GM21390 (cell line): ENCODE data around the gene CFAP251.

ENCODE experiments used
- ATAC-seq: cut with Tn5 transposase; IDR thresholded peaks from one replicate; pipeline ENCODE4 v1.9.1; 2021; ENCODE audit not compliant: unreplicated experiment

CFAP251 gene

DNA sequence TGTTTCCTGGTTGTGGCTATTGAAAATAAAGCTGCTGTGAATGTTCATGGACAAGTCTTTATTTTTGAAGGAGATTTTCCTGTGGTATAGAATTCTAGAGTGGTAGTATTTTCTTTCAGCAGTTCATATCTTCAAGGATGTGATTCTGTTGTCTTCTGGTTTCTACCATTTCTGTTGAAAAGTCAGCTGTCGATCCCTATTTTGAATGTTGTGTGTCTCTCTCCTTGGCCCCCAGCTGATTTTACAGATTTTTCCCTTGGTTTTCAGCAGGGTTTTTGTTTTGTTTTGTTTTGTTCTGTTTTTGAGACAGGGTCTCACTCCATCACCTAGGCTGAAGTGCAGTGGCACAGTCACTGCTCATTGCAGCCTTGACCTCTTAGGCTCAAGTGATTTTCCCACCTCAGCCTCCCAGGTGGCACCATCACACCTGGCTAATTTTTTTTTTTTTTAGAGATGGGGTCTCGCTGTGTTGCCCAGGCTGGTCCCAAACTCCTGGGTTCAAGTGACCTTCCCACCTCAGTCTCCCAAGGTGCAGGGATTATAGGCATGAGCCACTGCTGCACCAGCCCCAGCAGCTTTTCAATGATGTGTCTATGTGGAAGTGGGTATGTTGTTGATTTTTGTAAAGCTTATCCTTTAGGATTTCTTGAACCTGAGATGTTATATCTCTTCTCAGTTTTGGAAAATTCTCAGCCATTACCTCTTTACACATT is 28.1 kb downstream of the CFAP251 start:
- ATAC-seq = no peak

DNA sequence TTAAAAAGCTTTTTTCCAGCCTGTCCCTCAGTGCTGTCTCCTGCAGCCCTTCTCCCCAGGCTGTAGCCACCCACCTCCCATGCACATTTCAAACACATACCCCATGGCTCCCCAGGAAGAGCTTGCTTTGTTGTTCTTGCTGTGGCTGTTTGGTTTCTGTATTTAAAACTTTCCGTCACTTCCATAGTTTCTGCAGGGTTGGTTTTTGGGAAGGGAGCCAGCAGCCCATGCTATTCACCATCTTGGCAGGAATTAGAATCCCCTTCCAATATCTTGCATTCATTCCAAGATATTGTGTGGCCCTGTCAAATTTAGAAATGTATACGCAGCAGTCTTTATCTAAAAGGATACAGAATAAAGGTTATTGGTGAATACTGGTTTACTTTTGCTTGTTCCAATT is 29.6 kb downstream of the CFAP251 start:
- no peak for ATAC-seq

DNA sequence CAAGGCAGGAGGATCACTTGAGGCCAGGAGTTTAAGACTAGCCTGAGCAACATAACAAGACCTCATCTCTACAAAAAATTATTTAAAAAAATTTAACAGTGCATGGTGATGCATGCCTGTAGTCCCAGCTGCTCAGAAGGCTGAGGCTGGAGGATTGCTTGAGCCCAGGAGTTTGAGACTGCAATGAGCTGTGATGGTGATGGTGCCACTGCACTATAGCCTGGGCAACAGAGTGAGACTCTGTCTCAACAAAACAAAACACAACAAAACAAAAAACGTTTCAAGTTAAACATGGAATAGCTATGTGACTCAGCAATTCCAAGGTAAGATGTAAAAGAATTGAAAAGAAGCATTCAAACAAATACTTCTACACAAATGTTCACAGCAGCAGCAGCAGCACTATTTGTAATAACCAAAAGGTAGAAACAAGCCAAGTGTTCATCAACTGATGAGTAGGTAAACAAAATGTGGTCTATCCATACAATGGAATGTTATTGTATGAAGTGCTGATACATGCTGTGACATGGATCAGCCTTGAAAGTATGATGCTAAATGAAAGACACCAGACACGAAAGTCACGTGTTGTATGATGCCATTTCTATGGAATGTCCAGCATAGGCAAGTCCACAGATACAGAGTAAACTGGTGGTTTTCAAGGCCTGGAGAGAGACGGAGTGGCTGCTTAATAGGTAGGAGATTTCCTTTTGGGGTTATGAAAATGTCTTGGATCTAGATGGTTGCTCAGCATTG is 31.4 kb downstream of the CFAP251 start:
- ATAC-seq = no peak

DNA sequence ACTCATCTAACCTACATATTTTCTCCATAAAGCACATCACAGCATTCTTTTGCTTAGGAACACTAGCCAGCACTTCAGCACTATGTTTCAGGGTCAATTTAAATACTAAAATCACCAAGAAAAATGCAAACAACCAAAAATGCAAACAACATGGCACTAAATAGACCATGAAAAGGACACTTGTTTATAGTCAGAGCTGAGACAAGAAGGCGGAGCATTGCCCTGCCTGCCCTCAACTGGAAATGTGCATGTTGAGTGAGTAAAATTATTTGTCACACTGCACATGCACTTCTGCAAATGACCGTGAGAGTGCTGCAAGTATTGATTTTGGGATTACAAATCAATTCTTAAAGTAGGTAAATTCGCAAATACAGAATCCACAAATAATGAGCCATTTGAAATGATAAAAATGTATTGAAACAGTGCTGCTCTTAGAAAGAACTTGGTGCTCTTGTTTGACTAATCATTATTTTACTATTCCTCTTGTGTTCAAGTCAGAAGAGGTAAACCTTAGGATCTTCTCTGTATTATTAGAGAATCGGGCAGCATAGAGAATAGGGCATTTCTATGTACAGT is 34.8 kb downstream of the CFAP251 start:
- no peak for ATAC-seq

DNA sequence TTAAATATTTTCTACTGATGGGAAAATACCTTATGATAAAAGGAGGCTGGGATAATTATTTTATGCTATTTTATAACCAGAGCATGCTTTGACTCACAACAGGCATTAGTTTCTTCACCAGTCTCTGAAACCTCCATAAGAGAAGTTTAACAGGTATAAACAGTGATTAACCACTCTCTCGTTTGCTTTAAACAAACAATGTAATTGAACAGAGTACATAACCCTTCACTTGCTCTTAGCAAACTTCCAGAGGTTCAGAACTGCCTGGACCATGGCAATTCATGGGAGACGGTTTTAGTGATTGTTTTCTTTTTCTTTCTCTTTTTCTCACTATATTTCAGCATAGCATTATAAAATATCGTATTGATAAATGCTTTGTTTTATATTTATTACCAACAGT is 35.3 kb downstream of the CFAP251 start:
- ATAC-seq = no peak

DNA sequence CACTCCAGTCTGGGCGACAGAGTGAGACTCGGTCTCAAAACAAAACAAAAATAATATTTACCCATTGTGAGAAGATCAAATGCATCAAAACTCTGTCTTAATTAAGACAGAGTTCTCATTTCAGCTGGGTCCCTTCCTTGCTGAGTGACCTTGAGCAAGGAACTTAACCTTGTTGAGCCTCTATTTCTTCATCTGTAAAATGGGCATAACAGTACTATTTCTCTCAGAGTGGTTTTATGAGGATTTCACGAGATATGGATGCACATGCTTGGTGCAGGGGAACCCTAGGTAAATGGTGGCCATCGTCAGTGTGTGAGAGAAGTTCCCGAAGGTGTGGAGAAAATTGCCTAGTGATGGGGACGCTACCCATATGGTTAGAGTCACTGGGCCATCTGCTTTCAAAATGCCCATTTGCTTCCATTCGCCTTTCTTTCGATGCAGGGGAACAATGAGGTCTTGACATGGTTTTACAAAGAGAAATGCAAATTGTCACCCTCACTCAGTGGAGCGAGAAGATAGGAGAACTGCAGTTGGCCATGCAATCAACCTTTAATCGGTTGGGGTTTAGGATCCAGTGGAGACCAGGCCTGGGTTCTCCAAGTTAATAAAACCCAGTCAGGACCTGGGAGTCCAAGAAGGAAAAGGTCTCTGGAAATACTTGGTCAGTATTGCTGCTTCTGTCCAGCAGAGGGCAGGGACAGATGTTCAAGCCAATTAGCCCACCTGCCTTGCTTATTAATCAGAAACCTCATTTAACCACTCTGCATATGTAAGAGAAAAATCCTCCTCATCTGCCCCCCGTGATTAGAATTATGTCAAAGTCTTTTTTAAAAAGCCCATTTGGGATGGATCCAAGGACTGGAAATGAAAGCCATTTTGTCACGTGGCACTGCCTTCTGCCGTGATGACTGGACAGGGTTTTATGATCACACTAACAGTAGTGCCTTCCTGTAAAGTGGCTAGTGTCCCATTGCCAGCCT is 37.2 kb downstream of the CFAP251 start:
- ATAC-seq = no peak

DNA sequence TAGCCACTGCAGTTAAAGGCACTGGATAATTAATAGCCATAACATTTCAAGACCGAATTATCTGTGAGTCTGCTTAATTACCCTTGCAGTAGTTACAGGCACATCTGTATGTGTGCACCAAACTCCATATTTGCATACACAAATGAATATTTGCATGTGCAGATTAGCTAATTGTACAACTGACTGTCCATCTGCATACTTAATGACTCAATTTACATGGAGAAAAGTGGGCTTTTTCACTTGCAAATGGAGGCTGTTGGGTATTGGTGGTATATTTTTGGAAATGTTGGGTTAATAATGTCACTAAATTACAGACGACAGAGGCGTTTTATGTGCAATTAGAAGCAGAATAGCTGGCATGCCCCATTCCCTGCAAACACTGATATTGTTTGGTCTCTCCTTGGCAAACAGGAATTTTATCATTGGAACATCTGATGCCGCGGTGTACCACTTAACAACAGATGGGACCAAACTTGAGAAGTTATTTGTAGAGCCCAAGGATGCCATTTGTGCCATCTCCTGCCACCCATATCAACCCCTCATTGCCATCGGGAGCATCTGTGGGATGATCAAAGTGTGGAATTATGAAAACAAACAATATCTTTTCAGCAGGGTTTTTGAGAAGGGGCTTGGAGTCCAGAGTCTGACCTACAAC is 39.6 kb downstream of the CFAP251 start:
- ATAC-seq = no peak

DNA sequence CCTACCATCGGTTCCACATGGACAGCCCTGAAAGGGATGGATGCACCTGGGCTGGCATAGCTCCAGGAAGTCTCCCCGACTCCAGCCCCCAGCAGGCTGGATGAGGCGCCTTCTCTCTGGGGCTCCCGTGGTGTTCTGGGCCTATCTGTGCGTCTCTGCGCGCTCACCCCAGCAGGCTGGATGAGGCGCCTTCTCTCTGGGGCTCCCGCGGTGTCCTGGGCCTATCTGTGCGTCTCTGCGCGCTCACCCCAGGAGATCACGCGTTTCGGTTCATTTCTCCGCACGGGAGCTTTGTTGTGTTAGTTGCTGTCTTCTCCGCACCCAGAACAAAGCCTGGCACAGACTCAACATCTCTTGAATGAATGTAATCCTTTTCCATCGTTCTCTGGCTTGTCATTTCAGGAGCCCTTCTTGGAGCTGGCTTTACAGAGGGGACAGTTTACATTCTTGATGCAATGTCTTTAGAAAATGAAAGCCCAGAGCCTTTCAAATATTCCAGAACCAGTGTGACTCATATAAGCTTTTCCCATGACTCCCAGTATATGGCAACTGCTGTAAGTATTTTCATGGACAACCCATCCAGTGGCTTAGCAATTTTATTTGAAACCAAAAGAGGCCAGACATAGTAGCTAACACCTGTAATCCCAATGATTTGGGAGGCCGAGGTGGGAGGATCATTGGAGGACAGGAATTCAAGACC is 40.3 kb downstream of the CFAP251 start:
- no peak for ATAC-seq

DNA sequence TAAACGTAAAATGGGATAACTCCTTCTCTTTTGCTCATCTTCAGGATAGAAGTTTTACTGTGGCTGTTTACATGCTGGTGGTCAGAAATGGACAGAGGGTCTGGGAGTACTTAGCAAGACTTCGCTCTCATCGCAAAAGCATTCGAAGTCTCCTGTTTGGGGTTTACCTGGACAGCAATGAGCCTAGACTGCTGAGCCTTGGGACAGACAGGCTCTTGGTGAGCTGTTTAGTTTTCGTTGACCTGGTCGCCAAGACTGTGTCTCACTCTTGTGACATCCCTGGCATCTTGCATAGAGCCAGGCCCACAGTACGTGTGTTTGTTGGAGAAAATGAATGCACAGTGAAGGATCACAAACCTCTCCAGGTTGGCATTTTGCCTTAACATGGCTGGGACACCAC is 42.1 kb downstream of the CFAP251 start:
- ATAC-seq = no peak

DNA sequence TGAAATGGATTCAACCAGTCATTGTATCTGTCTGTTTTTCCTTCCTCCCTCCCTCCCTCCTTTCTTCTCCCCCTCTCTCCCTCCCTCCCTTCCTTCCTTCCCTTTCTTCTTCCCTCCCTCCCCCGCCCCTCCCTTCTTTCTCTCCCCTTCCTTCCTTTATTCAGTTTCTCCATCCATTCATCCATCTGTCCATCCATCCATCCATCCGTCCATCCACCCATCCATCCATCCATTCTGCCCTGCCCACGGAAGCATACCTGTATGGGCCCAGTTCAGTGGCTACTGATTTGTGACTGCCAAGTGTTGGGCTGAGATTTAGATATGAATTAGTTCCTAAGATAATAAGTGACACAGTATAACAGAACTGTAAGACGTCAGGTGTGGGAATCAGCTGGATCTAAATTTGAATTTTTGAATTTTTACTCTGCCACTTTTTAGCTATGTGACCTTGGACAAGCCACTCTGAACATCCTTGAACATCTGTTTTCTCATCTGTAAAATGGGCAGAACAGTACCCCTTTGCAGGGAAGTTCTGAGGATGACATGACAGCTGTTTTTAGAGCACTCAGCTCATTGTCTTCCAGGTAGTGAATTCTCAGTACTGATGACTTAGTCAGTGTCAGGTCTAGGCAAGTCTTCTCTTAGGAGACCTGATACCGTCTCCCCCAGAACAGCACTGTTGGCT is 42.9 kb downstream of the CFAP251 start:
- no peak for ATAC-seq

DNA sequence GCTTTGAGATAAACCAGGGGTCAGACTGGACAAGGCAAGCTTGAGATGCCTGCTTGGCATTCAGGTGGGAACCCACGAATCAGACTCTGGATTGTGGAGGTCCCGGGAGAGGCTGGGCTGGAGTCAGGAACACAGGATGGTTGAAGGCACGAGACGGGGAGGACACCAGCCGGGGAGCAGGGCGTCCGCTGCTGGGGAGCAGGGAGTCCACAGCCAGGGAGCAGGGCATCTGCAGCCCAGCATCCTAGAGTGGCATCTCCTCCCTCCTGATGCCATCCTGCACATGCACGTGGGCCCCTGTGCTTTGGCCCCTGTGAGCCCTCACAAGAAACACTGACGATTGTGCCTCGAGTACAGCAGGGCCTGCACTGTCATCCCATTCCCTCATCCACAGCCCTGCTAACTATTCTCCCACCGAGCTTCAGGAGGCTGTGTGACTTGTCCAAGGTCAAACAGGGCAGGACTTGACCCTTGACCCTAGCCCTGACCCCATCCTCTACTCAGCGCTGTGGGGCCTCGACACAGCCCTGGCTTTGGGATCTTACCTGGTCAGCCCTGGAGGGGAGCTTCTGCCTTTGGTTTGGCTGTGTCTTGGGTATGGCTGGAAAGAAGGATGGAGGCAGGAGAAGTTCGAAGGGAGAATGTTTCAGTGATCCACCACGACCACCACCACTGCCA is 45.1 kb downstream of the CFAP251 start:
- no peak for ATAC-seq

DNA sequence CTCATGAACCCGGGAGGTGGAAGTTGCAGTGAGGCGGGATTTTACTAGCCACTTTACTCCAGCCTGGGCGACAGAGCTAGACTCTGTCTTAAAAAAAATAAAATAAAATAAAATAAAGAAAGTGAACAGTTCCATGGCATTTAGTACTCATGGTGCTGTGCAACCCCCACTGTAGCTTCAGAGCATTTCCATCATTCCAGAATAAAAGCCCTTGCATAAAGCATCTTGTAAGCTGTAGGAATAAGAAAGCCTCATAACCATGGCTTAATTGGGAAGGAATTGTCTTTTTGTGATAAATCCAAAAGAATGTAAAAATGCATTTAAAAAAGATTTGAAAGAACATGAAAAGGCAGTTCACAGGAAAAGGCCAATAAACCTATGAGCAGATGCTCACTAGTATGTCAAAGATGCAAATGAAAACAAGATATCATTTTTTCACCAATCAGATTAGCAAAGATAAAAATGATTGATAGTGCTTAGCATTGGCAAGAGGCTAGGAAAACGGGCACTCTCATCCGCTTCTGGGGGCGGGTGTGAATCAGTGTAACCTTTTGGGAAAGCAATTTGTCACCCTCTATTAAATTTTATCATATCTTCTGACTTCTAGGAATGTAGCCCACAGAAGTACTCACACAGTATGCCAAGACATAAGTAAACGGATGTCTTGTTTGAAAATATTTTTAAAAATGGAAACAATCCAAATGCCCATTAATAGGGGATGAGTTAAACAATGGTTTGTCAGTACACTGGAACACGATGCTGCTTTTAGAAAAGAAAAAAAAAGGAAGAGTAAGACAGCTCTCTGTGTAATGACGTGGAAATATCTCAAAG is 46.6 kb downstream of the CFAP251 start:
- ATAC-seq = no peak

DNA sequence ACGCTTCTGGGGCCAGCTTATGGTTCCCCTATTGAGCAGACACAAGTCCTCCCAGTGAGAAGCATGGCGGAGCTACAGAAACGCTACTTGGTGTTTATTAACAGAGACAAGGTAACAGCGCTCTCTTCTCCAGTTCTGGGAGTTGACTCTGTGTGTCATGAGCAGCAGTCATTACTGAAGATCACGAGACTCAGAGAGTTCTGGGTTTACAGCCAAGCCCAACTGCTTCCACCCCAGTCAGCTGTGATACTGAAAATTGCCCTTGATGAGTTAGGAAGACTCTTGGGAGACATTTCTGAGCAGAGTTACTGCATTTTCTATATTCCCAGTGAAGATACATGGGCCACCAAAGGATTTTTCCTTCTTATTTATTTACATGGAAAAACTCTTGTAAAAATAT is 48.6 kb downstream of the CFAP251 start:
- ATAC-seq = no peak

DNA sequence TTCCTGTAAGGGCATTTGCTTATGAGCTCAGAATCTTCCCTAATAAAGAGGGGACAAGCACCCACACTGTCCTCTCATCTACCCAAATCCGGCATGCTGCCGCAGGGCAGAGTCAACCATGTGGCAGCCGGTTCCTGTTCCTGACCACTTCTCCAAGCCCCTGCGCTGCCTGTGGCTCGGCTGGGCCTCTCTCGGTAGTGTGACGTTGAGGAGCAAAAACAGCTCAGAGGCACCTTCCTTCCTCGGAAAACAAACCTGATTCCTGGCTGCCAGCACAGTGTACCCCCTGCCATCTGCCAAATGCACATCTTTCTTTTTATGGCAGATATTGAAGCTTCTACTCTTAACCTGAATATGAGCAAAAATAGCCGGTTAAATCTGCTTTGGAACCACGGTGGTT is 50.5 kb downstream of the CFAP251 start:
- ATAC-seq = no peak

DNA sequence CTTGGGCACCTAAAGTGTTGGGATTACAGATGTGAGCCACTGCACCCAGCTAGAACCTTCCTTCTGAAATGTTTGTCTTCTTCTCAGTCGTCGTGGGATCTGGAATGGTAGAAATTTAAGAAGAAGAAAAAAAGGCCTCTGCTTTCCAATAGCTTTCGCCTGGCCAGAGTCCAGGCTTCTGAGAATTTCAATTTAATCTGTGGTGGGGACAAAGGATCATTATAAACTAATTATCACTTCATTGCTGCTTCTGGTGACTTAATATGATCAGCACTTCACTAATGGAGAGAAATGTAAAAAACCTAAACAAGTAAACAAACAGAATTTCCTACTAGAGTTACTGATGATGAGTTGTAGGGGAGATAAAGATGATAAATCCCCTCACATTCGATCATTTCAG is 51.3 kb downstream of the CFAP251 start:
- ATAC-seq = no peak

DNA sequence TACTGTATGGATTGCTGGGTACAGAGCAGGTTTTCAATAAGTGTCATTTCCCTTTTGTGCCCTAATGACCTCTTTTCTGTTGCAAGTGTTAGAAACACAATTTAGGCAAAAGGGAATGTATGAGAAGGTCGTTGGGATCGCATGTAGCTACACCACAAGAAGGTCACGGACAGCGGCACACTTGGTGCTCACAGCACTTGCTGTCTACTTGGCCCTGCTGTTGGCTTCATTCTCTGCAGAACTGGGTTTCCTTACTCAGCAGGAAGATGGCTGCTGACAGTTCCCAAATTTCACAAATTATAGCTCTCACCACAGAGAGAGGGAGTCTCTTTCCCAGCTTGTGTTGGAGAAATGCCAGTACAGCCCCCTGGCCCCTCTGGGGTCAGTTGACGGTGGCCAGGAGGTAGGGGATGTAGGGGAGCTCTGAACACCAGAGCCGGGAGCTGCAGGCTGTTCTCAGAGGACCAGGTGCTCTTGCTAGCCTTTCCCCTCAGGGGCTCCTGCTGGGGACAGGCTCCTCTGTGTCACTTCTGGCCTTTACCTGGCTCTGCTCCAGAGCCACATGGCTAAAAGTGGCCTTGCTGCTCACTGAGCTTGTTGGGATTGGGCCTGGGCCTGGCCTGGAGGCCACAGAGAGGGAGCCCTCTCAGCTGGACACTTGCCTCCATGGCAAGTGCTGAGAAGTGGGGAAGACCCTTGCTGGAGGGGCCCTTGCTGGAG is 52.3 kb downstream of the CFAP251 start:
- ATAC-seq = no peak
